ENCODE results near the gene DNAH17. TPM values are rescaled to one million over a fixed set of nuclear protein-coding genes. Genes with fewer than 3 reads are reported as not detected.

The DNAH17 gene
- polyA plus RNA-seq, 1 of the 3 experiments (the other 2 are of a cell fraction), result not detected

DNA sequence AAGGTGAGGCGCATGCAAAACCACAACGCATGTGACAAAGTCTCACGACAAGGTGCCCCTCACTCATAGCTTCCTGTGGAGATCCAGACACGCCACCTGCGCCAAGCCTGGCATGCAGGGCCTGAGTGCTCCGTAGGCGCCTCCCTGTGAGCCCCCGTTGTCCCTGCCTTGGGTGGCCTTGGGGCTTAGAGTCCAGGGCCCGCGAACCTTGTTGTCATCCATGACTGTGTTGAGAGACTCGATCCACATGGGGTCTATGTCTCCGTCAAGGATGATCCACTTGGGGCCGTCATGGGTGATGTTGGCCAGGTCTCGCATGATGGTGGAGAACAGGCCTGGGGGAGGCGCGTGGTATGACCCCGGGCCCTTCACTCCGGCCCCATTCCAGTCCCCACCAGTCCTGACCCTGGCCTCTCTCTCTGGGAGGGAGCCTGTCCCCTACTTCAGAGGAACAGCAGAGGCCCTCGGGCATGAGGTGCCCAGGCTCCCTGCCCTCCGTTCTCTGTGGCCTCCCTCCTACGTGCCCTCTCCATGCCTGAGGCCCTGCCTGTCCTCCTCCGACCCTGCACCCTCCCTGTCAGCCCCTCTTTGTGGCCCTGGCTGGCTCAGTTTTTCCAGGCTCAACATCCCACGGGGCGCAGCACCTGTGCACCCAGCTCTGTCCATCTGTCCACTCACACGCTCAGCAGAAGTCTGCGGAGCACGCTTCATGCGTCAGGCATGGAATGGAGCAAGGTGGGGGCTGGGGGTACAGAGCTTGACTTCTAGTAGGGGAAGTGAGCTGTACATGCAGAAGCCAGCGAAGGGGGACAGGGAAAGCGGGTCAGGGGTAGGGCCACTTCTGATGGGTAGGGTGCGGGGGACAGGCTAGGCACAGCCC, 85.7 kb downstream of the DNAH17 start:
- POLR2A ChIA-PET, result no interaction called here
- H3K79me2 ChIP-seq (ENCODE audit: insufficient read depth), result no peaks in the 10 kb centered on the region
- H3K27ac ChIP-seq (ENCODE audit: low read depth in 2 of 2, low read length in 1 of 2), result no peak overlapping the region
- no peak for DNase-seq
- H3K4me1 ChIP-seq (ENCODE audit: control insufficient read depth in 1 of 2, insufficient read depth in 2 of 2, low read depth in 1 of 2, low read length in 1 of 2), result no peaks in the 10 kb centered on the region; a peak in 1 of 4 replicates
- H3K4me3 ChIP-seq (ENCODE audit: low read depth in 2 of 2, low read length in 1 of 2), result no peak overlapping the region
- no peak overlapping the region for H3K4me2 ChIP-seq
- no peaks in the 10 kb centered on the region for H4K20me1 ChIP-seq (ENCODE audit: insufficient read depth)
- no peaks in the 10 kb centered on the region for H3F3A ChIP-seq (replicated peaks; ENCODE audit: insufficient read depth)
- H3K9me3 ChIP-seq, result no peaks in the 10 kb centered on the region
- H3K36me3 ChIP-seq (replicated peaks in 1 of 2; ENCODE audit: control insufficient read depth in 1 of 2, insufficient read depth in 2 of 2, low read length in 1 of 2), result no peaks in the 10 kb centered on the region
- CTCF ChIA-PET, result interaction anchor here (0.8 to 12.1 kb wide), 4 partner anchors 14 to 328 kb away, joined by 3 to 351 read pairs (median 3); no protein-coding TSS in a partner anchor
- TF ChIP-seq RFX5 (IDR thresholded peaks at IDR 0.05; ENCODE audit: low read length) (no peak), TAF1 (IDR thresholded peaks at IDR 0.05; ENCODE audit: borderline replicate concordance, low read depth, low read length) (no peak), FOSL2 (IDR thresholded peaks at IDR 0.05; ENCODE audit: borderline replicate concordance, low read depth) (no peak), USF1 (IDR thresholded peaks at IDR 0.05; ENCODE audit: borderline replicate concordance, low read depth) (no peak), FOXJ3 (CRISPR knock-in tag; IDR thresholded peaks at IDR 0.05) (no peak), POLR2AphosphoS5 (IDR thresholded peaks at IDR 0.05; ENCODE audit: low read depth, low read length) (no peak), NFIC (IDR thresholded peaks at IDR 0.05; ENCODE audit: borderline replicate concordance) (no peak), YY1 (IDR thresholded peaks at IDR 0.05; ENCODE audit: low read depth) (no peak)
- TF ChIP-seq, protein P1, sequence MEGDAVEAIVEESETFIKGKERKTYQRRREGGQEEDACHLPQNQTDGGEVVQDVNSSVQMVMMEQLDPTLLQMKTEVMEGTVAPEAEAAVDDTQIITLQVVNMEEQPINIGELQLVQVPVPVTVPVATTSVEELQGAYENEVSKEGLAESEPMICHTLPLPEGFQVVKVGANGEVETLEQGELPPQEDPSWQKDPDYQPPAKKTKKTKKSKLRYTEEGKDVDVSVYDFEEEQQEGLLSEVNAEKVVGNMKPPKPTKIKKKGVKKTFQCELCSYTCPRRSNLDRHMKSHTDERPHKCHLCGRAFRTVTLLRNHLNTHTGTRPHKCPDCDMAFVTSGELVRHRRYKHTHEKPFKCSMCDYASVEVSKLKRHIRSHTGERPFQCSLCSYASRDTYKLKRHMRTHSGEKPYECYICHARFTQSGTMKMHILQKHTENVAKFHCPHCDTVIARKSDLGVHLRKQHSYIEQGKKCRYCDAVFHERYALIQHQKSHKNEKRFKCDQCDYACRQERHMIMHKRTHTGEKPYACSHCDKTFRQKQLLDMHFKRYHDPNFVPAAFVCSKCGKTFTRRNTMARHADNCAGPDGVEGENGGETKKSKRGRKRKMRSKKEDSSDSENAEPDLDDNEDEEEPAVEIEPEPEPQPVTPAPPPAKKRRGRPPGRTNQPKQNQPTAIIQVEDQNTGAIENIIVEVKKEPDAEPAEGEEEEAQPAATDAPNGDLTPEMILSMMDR (IDR thresholded peaks at IDR 0.05), result no peak
- H3K9ac ChIP-seq, result no peak overlapping the region
- H3K9me2 ChIP-seq, result no peaks in the 10 kb centered on the region
- no peaks in the 10 kb centered on the region for H3K27me3 ChIP-seq (ENCODE audit: insufficient read depth)
- no peak overlapping the region for H2AFZ ChIP-seq (ENCODE audit: low read depth)
- WGBS (ENCODE audit: low lambda C conversion rate), result 86% methylated on average over 29 of the region's 31 CpGs

- no peak for DNase-seq
- POLR2A ChIA-PET, result no interaction called here
- Histone ChIP-seq H2AFZ (ENCODE audit: low read depth) (no peak overlapping the region), H3K4me1 (ENCODE audit: control insufficient read depth in 1 of 2, insufficient read depth in 2 of 2, low read depth in 1 of 2, low read length in 1 of 2) (no peaks in the 10 kb centered on the region; a peak in 1 of 4 replicates), H3F3A (replicated peaks; ENCODE audit: insufficient read depth) (no peaks in the 10 kb centered on the region), H3K4me2 (no peak overlapping the region), H3K4me3 (ENCODE audit: low read depth in 2 of 2, low read length in 1 of 2) (no peak overlapping the region), H3K36me3 (replicated peaks in 1 of 2; ENCODE audit: control insufficient read depth in 1 of 2, insufficient read depth in 2 of 2, low read length in 1 of 2) (no peaks in the 10 kb centered on the region), H3K27ac (ENCODE audit: low read depth in 2 of 2, low read length in 1 of 2) (no peak overlapping the region), H3K9ac (no peak overlapping the region), H3K9me3 (no peaks in the 10 kb centered on the region), H3K27me3 (ENCODE audit: insufficient read depth) (no peaks in the 10 kb centered on the region), H4K20me1 (ENCODE audit: insufficient read depth) (no peaks in the 10 kb centered on the region), H3K9me2 (no peaks in the 10 kb centered on the region), H3K79me2 (ENCODE audit: insufficient read depth) (no peaks in the 10 kb centered on the region)
- TF ChIP-seq TAF1 (IDR thresholded peaks at IDR 0.05; ENCODE audit: borderline replicate concordance, low read depth, low read length) (no peak), FOXJ3 (CRISPR knock-in tag; IDR thresholded peaks at IDR 0.05) (no peak), FOXM1 (IDR thresholded peaks at IDR 0.05; ENCODE audit: low read depth) (no peak), JUND (IDR thresholded peaks at IDR 0.05) (no peak), SIN3A (IDR thresholded peaks at IDR 0.05; ENCODE audit: borderline replicate concordance, low read depth, low read length) (no peak), RXRA (IDR thresholded peaks at IDR 0.05; ENCODE audit: borderline replicate concordance, low read depth) (no peak), ELF1 (IDR thresholded peaks at IDR 0.05) (no peak), NRF1 (IDR thresholded peaks at IDR 0.05; ENCODE audit: low read depth, low read length) (no peak), MXI1 (IDR thresholded peaks at IDR 0.05; ENCODE audit: low read depth, low read length) (no peak), ZBTB33 (IDR thresholded peaks at IDR 0.05; ENCODE audit: borderline replicate concordance, low read depth) (no peak), MEF2A (IDR thresholded peaks at IDR 0.05; ENCODE audit: borderline replicate concordance, low read depth) (no peak), RAD21 (IDR thresholded peaks at IDR 0.05; ENCODE audit: low read length) (no peak), EZH2phosphoT487 (IDR thresholded peaks at IDR 0.05; ENCODE audit: borderline replicate concordance, low read depth) (no peak), MAX (IDR thresholded peaks at IDR 0.05; ENCODE audit: low read depth) (no peak), EP300 (IDR thresholded peaks at IDR 0.05; ENCODE audit: borderline replicate concordance in 1 of 2, low read depth in 1 of 2, low read length in 1 of 2) (no peak), FOSL2 (IDR thresholded peaks at IDR 0.05; ENCODE audit: borderline replicate concordance, low read depth) (no peak), CHD2 (IDR thresholded peaks at IDR 0.05; ENCODE audit: low read length, partially characterized antibody) (no peak)
- CTCF ChIA-PET, result interaction anchor here (2.0 kb wide), 1 partner anchor 218 kb away, joined by 10 read pairs; no protein-coding TSS in a partner anchor
- WGBS (ENCODE audit: low lambda C conversion rate), result 80% methylated on average over 12 of the region's 15 CpGs
Observed at GRCh38 chr17:78490673-78491072, 86.5 kb downstream of the DNAH17 start.

Measured in SK-N-SH (cell line).